GM12878 (cell line): ENCODE measurements around the gene SSBP2. TPM values are rescaled to one million over a fixed set of nuclear protein-coding genes. Genes with fewer than 3 reads are reported as not detected.
A peak's percentile ranks its signal among the peaks of the same experiment; 100 is the strongest.

Experiments used
- ATAC-seq: fragments of 200-7000 bp; cut with Tn5 transposase; 3 replicates; pipeline ENCODE4 v1.9.1; 2020; ENCODE audit warnings: mild to moderate bottlenecking, moderate library complexity
- BruUV-seq: library from RNA; stranded (reverse); fragments of 400-500 nt; replicated peaks from 2 replicates; lab custom pipeline; 2021; lab: Mats Ljungman, UMichigan
- CTCF ChIA-PET: fragments of 300-600 bp; sonication (Branson Sonifier 250); formaldehyde crosslinking; extraction: SDS; loops from one replicate; lab custom pipeline; 2021; ENCODE audit warnings: inconsistent platforms; lab: Yijun Ruan, JAX
- POLR2A ChIA-PET: fragments of 350-600 bp; formaldehyde crosslinking; extraction: SDS; loops from one replicate; lab custom pipeline; 2021; ENCODE audit warnings: inconsistent platforms; lab: Charles Lee
- RAD21 ChIA-PET: fragments of 300-600 bp; sonication (Branson Sonifier 250); formaldehyde crosslinking; loops from one replicate; lab custom pipeline; 2023; ENCODE audit warnings: antibody characterized with exemption; ENCODE audit not compliant: unreplicated experiment; lab: Charles Lee
- SMC1A ChIA-PET: fragments of 300-600 bp; sonication (Branson Sonifier 250); formaldehyde crosslinking; loops from one replicate; lab custom pipeline; 2023; ENCODE audit not compliant: unreplicated experiment, uncharacterized antibody; lab: Charles Lee
- DNase-seq: peaks from one replicate; pipeline ENCODE4 v3.0.0-alpha.2; 2011; ENCODE audit warnings: low read depth, low spot score
- FAIRE-seq: peaks from 3 replicates; lab custom pipeline; 2011; peaks lifted over from hg19 to GRCh38; lab: Jason Lieb, UNC
- H2AFZ ChIP-seq: 2 replicates; pipeline ENCODE4 v1.6.0; 2011; ENCODE audit warnings: low read depth, low read length, control low read depth; ENCODE audit not compliant: control insufficient read depth
- H3K27ac ChIP-seq: 2 replicates; pipeline ENCODE4 v1.5.1; 2011; ENCODE audit warnings: control low read depth; ENCODE audit not compliant: control insufficient read depth, insufficient read depth
- H3K27me3 ChIP-seq, 2 experiments: replicated peaks in 1 of 2; 2 replicates each; pipeline versions ENCODE4 v1.6.0 to v1.6.1; 2011; ENCODE audit warnings: low read length in 1 of 2; ENCODE audit not compliant: control insufficient read depth in 2 of 2, insufficient read depth in 2 of 2
- H3K36me3 ChIP-seq, 2 experiments: 2 replicates each; pipeline ENCODE4 v1.5.1; 2011; ENCODE audit warnings: low read length in 1 of 2; ENCODE audit not compliant: control insufficient read depth in 2 of 2, insufficient read depth in 2 of 2
- H3K4me1 ChIP-seq: 2 replicates; pipeline ENCODE4 v1.6.1; 2011; ENCODE audit warnings: mild to moderate bottlenecking, low read length, moderate library complexity, mixed read lengths; ENCODE audit not compliant: control insufficient read depth, insufficient read depth
- H3K4me2 ChIP-seq: 2 replicates; pipeline ENCODE4 v1.6.0; 2011; ENCODE audit warnings: control low read depth; ENCODE audit not compliant: control insufficient read depth, insufficient read depth
- H3K4me3 ChIP-seq: fragments of 200-600 bp; sonication (generic); 2 replicates; pipeline ENCODE4 v1.5.1; 2016
- H3K79me2 ChIP-seq: 2 replicates; pipeline ENCODE4 v1.6.0; 2011; ENCODE audit warnings: low read length; ENCODE audit not compliant: control insufficient read depth, insufficient read depth
- H3K9ac ChIP-seq: 2 replicates; pipeline ENCODE4 v1.8.0; 2011; ENCODE audit warnings: low read length, control low read depth, mixed read lengths; ENCODE audit not compliant: control insufficient read depth, insufficient read depth
- H3K9me3 ChIP-seq: replicated peaks from 3 replicates; pipeline ENCODE4 v1.5.1; 2011; ENCODE audit warnings: mild to moderate bottlenecking, low read length; ENCODE audit not compliant: control insufficient read depth, insufficient read depth
- H4K20me1 ChIP-seq: 2 replicates; pipeline ENCODE4 v1.6.0; 2011; ENCODE audit not compliant: control insufficient read depth, insufficient read depth
- E2F8 ChIP-seq: fragments of 450-650 bp; IDR thresholded peaks from 2 replicates; pipeline ENCODE4 v1.6.1; 2018; ENCODE audit warnings: mild to moderate bottlenecking, low read depth, moderate library complexity; ENCODE audit not compliant: partially characterized antibody
- HDAC2 ChIP-seq: fragments of 200-600 bp; sonication (generic); IDR thresholded peaks from 2 replicates; pipeline ENCODE4 v1.6.1; 2017
- IKZF1 ChIP-seq: fragments of 450-650 bp; conservative IDR thresholded peaks from 2 replicates; pipeline ENCODE4 v1.6.1; 2017; ENCODE audit warnings: antibody characterized with exemption, mild to moderate bottlenecking
- IRF3 ChIP-seq: fragments of 450-650 bp; IDR thresholded peaks from 2 replicates; pipeline ENCODE4 v1.6.1; 2014; ENCODE audit warnings: mild to moderate bottlenecking
- NBN ChIP-seq: fragments of 450-650 bp; IDR thresholded peaks from 2 replicates; pipeline ENCODE4 v1.6.1; 2016
- RUNX3 ChIP-seq: IDR thresholded peaks from 2 replicates; pipeline ENCODE4 v1.6.1; 2012; ENCODE audit warnings: low read length, inconsistent platforms
- ZBTB33 ChIP-seq: fragments of 450-650 bp; IDR thresholded peaks from 2 replicates; pipeline ENCODE4 v1.6.1; 2017; ENCODE audit warnings: mild to moderate bottlenecking
- WGBS: methylation state at CpG from one replicate; pipeline ENCODE4 v1.1.6; 2016; ENCODE audit warnings: low lambda C conversion rate; ENCODE audit not compliant: insufficient replicate concordance, insufficient coverage; ENCODE audit errors: missing lambda C conversion rate; 5-methylcytosine and 5-hydroxymethylcytosine counted together
- in situ Hi-C: fragments of 300-500 bp; cut with MboI; formaldehyde crosslinking; loops from 9 replicates; pipeline ENCODE4 v1.14.3; 2018; ENCODE audit warnings: mixed read lengths
- intact Hi-C: fragments of 100-400 bp; cut with micrococcal nuclease; formaldehyde crosslinking; loops from one replicate; pipeline ENCODE4 v1.14.2; 2022; ENCODE audit not compliant: unreplicated experiment
- polyA plus RNA-seq, 11 experiments: library from polyadenylated mRNA; depleted of rRNA in 4 of 11; unstranded in 6 of 11; stranded (reverse) in 5 of 11; fragments of >200 nt; fragmentation: Nextera tagmentation in 4 of 11; fragmentation: Illumina TruSeq in 1 of 11; extraction: Ambion mirVana in 4 of 11; extraction: Trizol in 1 of 11; gene quantifications; 1 replicate in 1 of 11; 2 replicates in 10 of 11; pipeline versions ENCODE4 v1.2.1 to v1.2.3, GENCODE V29; 2011 to 2016; ENCODE audit warnings: inconsistent platforms in 2 of 11, missing spikeins in 2 of 11, low read depth in 1 of 11
- total RNA-seq, 4 experiments: library from RNA; depleted of rRNA in 3 of 4; stranded (reverse); fragments of >200 nt in 3 of 4; fragmentation: Illumina TruSeq in 1 of 4; extraction: Trizol in 1 of 4; gene quantifications; 2 replicates each; pipeline versions ENCODE4 v1.2.1 to v1.2.3, GENCODE V29; 2013 to 2021

SSBP2 gene
- total and polyA plus RNA-seq, 10 of the 15 experiments (the other 5 are each of a cell fraction or from before 2014, with no cell fraction given) = 52.2 to 132 (median 110) TPM

- ATAC-seq (no peak), FAIRE-seq (no peak), DNase-seq (no peak)
- Histone ChIP-seq H3K4me1 (no peaks in the 10 kb centered on the region), H3K79me2 (no peaks in the 10 kb centered on the region), H3K27ac (no peak overlapping the region), H3K4me2 (no peak overlapping the region), H3K27me3 (no peaks in the 10 kb centered on the region), H3K9ac (no peak overlapping the region), H3K9me3 (no peaks in the 10 kb centered on the region), H3K4me3 (no peak overlapping the region), H2AFZ (no peak overlapping the region), H3K36me3 (peaks cover 0 to 5% of the 10 kb centered on the region in 2 experiments; a peak in 2 of 4 replicates), H4K20me1 (no peaks in the 10 kb centered on the region)
- SMC1A ChIA-PET = interaction anchor here (1.3 kb wide), 1 partner anchor 12 kb away, joined by 3 read pairs; no protein-coding TSS in a partner anchor
- no peak for TF ChIP-seq NBN
- TF ChIP-seq RUNX3 = 0 out of 2 replicates have a peak, but pooled peaks have one; percentile 5
- intact Hi-C loops = loop anchor here (10.0 kb wide), 1 partner anchor 335 kb away; the partner anchor contains the start of gene SSBP2
- TSS peak; percentile 22 for BruUV-seq
- RAD21 ChIA-PET = interaction anchor here (0.6 kb wide), 1 partner anchor 18 kb away, joined by 3 read pairs; no protein-coding TSS in a partner anchor
- POLR2A ChIA-PET = no interaction called here
- CTCF ChIA-PET = interaction anchor here (1.6 to 7.2 kb wide), 2 partner anchors 745 to 805 kb away, joined by 7 to 46 read pairs; no protein-coding TSS in a partner anchor
- in situ Hi-C loops = loop anchor here (10.0 kb wide), 1 partner anchor 805 kb away; no protein-coding TSS in a partner anchor
- WGBS = 56% methylated on average over 6 of the region's 6 CpGs
Measured at GRCh38 chr5:81420039-81420667, 330.7 kb downstream of the SSBP2 start.

- Histone ChIP-seq H3K9me3 (no peaks in the 10 kb centered on the region), H2AFZ (no peak overlapping the region), H3K9ac (no peak overlapping the region), H3K4me2 (no peak overlapping the region), H3K4me1 (no peaks in the 10 kb centered on the region), H3K4me3 (no peak overlapping the region), H4K20me1 (no peaks in the 10 kb centered on the region)
- ChIA-PET SMC1A (no interaction called here), POLR2A (no interaction called here)
- intact Hi-C loops (no loop called here), in situ Hi-C loops (no loop called here)
- BruUV-seq = no TSS peak
- FAIRE-seq = peak; percentile 54
- no peak for DNase-seq
- TF ChIP-seq E2F8 (no peak), IRF3 (no peak), HDAC2 (no peak), IKZF1 (no peak), ZBTB33 (no peak)
- TF ChIP-seq, all 136 proteins: peak for 0
- Histone ChIP-seq H3K36me3 (peaks cover 0 to 5% of the 10 kb centered on the region in 2 experiments; a peak in 1 of 4 replicates), H3K27me3 (no peaks in the 10 kb centered on the region), H3K27ac (no peak overlapping the region), H3K79me2 (no peaks in the 10 kb centered on the region)
- RAD21 ChIA-PET = no interaction called here
- no peak for ATAC-seq
- CTCF ChIA-PET = interaction anchor here (1.0 kb wide), 1 partner anchor 8 kb away, joined by 5 read pairs; no protein-coding TSS in a partner anchor
Measured at GRCh38 chr5:81418606-81419005, 332.3 kb downstream of the SSBP2 start.
